ENCODE measurements around the gene EPG5. TPM values are rescaled to one million over a fixed set of nuclear protein-coding genes. Genes with fewer than 3 reads are reported as not detected.

The EPG5 gene
- total and polyA plus RNA-seq, 10 of the 15 experiments (the other 5 are each of a cell fraction or from before 2014, with no cell fraction given), result 1.9 to 27.7 (median 9.0) TPM

GRCh38 chr18:46013484-46014189 is 46.5 kb upstream of the EPG5 start (continued):
- TF ChIP-seq, protein P1, sequence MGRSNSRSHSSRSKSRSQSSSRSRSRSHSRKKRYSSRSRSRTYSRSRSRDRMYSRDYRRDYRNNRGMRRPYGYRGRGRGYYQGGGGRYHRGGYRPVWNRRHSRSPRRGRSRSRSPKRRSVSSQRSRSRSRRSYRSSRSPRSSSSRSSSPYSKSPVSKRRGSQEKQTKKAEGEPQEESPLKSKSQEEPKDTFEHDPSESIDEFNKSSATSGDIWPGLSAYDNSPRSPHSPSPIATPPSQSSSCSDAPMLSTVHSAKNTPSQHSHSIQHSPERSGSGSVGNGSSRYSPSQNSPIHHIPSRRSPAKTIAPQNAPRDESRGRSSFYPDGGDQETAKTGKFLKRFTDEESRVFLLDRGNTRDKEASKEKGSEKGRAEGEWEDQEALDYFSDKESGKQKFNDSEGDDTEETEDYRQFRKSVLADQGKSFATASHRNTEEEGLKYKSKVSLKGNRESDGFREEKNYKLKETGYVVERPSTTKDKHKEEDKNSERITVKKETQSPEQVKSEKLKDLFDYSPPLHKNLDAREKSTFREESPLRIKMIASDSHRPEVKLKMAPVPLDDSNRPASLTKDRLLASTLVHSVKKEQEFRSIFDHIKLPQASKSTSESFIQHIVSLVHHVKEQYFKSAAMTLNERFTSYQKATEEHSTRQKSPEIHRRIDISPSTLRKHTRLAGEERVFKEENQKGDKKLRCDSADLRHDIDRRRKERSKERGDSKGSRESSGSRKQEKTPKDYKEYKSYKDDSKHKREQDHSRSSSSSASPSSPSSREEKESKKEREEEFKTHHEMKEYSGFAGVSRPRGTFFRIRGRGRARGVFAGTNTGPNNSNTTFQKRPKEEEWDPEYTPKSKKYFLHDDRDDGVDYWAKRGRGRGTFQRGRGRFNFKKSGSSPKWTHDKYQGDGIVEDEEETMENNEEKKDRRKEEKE (IDR thresholded peaks at IDR 0.05), result no peak
- TF ChIP-seq, protein P2, sequence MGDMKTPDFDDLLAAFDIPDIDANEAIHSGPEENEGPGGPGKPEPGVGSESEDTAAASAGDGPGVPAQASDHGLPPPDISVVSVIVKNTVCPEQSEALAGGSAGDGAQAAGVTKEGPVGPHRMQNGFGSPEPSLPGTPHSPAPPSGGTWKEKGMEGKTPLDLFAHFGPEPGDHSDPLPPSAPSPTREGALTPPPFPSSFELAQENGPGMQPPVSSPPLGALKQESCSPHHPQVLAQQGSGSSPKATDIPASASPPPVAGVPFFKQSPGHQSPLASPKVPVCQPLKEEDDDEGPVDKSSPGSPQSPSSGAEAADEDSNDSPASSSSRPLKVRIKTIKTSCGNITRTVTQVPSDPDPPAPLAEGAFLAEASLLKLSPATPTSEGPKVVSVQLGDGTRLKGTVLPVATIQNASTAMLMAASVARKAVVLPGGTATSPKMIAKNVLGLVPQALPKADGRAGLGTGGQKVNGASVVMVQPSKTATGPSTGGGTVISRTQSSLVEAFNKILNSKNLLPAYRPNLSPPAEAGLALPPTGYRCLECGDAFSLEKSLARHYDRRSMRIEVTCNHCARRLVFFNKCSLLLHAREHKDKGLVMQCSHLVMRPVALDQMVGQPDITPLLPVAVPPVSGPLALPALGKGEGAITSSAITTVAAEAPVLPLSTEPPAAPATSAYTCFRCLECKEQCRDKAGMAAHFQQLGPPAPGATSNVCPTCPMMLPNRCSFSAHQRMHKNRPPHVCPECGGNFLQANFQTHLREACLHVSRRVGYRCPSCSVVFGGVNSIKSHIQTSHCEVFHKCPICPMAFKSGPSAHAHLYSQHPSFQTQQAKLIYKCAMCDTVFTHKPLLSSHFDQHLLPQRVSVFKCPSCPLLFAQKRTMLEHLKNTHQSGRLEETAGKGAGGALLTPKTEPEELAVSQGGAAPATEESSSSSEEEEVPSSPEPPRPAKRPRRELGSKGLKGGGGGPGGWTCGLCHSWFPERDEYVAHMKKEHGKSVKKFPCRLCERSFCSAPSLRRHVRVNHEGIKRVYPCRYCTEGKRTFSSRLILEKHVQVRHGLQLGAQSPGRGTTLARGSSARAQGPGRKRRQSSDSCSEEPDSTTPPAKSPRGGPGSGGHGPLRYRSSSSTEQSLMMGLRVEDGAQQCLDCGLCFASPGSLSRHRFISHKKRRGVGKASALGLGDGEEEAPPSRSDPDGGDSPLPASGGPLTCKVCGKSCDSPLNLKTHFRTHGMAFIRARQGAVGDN (IDR thresholded peaks at IDR 0.05), result no peak
- no peak for TF ChIP-seq ZBTB40 (IDR thresholded peaks at IDR 0.05; ENCODE audit: borderline replicate concordance)
- peak; percentile 92 for TF ChIP-seq RUNX3 (IDR thresholded peaks at IDR 0.05; ENCODE audit: low read length)
- TF ChIP-seq BRCA1 (IDR thresholded peaks at IDR 0.05; ENCODE audit: low read depth, low read length), result no peak
- TF ChIP-seq TCF7 (IDR thresholded peaks at IDR 0.05; ENCODE audit: borderline replicate concordance), result 0 out of 2 replicates have a peak, but pooled peaks have one; percentile 48
- TF ChIP-seq ZNF207 (IDR thresholded peaks at IDR 0.05; ENCODE audit: borderline replicate concordance), result no peak
- no peak for TF ChIP-seq RB1 (IDR thresholded peaks at IDR 0.05; ENCODE audit: borderline replicate concordance)
- TF ChIP-seq CBFB (IDR thresholded peaks at IDR 0.05; ENCODE audit: low read depth), result 0 out of 2 replicates have a peak, but pooled peaks have one; percentile 54
- TF ChIP-seq POLR2AphosphoS5 (IDR thresholded peaks at IDR 0.05; ENCODE audit: low read length), result no peak
- TF ChIP-seq E2F8 (IDR thresholded peaks at IDR 0.05; ENCODE audit: low read depth, partially characterized antibody), result no peak
- peak in 1 of 2 experiments; percentile 99; a peak in 2 of 4 replicates for TF ChIP-seq ETV6 (conservative IDR thresholded peaks at IDR 0.05 in 1 of 2, IDR thresholded peaks at IDR 0.05 in 1 of 2; ENCODE audit: borderline replicate concordance in 1 of 2, low read depth in 1 of 2)
- TF ChIP-seq BMI1 (IDR thresholded peaks at IDR 0.05; ENCODE audit: borderline replicate concordance), result 0 out of 2 replicates have a peak, but pooled peaks have one; percentile 25
- peak; percentile 99 for TF ChIP-seq NFIC (IDR thresholded peaks at IDR 0.05; ENCODE audit: low read depth, low read length)
- TF ChIP-seq IKZF1 (conservative IDR thresholded peaks at IDR 0.05), result peak; percentile 40
